CD4-positive, alpha-beta T cell treated with Interleukin-4 for 4 hours (primary cell): ENCODE results near the gene WIPF3.

Source experiments
- DNase-seq: peaks from one replicate; pipeline ENCODE4 v3.0.0-alpha.2; 2020

Gene WIPF3

DNA sequence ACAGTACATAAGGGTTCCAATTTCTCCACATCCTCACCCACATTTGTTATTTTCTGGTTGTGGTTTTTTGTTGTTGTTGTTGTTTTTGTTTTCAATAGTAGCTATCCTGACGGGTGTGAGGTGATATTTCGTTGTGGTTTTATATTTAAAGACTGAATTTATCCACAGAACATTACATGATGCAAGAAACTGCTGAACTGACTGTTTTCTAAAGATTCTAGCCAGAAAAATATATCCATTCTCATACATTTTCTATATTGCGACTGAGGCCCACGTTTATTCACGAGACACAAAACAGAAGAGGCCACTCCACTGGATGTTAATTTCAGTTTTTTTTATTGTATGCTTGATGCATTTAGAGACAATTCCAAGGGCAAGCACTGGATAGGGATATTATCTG is 113.5 kb downstream of the WIPF3 start:
- DNase-seq = no peak

- DNase-seq = no peak
Measured at GRCh38 chr7:29920491-29920890, 114.2 kb downstream of the WIPF3 start.

- DNase-seq = peak; percentile 61
Measured at GRCh38 chr7:29921404-29922010, 115.2 kb downstream of the WIPF3 start.

DNA sequence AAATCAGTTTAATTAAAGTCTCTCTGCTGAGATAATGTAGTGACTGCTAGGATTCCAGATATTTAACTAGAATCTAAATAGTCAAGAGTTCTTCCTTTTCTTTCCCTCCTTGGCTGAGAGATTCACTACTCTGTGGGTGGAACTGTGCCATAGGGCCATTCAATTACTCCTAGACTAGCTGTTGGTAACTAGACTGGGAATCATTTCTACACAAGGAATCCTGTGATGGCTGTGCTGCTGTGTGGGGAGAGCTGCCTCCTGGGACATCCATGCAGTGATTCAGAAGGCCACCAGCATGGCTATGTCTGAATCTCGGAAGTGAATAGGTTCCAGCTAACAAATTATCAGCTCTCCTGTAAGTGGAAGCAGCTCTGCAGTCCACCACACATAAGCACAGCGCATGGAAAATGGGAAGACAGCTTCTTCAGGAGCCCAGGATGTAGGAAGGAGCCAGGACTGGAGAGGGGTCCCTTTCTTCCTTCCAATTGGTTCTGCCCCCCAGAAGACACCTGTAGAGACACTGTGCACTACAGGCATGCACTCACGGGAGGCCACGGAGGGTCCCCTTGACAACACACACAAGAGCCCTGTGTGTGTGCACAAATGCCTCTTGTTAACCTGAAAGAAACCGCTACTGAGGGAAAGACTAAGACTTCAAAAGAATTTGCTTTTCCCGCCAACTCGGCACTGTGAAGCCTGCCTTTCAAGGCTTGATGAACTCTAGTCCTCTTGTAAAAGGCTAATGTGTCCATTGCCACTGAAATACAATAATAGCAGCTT is 116.8 kb downstream of the WIPF3 start:
- DNase-seq = no peak

GRCh38 chr7:29924006-29924405 is 117.7 kb downstream of the WIPF3 start:
- DNase-seq = no peak

- no peak for DNase-seq
Measured at GRCh38 chr7:29924684-29925083, 118.4 kb downstream of the WIPF3 start.

DNA sequence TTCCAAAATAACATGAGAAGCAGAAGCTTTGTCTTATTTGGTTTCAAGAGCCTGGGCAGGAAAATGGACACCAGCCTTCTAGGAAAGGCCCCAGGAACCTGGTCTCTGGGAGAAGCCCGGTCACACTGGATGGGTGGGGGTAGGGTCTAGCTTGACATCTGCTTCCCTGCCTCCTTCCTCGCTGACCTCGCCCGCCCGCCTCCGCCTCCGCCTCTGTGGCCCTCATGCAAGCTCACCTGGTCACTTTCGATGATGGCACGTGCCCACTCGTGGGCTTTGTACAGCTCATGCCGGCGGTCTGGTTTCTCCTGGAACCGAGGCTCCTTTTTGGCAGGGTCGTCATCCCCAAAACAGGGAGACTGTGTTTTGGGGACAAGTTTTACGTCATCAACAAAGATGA is 119.9 kb downstream of the WIPF3 start:
- no peak for DNase-seq

GRCh38 chr7:29926741-29927140 is 120.4 kb downstream of the WIPF3 start:
- DNase-seq = no peak

GRCh38 chr7:29929018-29929807 is 122.9 kb downstream of the WIPF3 start:
- DNase-seq = no peak

DNA sequence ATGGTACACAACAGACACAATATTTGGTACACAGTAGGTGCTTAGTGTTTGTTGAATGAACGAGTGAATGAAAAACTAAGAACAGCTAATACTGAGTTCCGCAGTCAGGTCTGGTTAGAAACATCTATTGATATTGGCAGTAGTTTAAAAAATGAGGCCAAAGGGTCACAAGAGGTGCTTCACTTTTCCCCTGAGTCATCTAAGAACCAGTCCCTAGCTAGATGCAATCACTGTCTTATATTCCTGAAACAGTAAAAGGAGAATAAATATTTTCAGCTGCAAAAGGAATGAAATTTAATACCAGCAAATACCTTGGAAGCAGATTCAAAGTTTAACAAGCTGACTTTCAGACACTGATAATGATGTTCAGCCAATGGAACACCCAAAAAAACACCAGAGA is 128.8 kb downstream of the WIPF3 start:
- DNase-seq = no peak

DNA sequence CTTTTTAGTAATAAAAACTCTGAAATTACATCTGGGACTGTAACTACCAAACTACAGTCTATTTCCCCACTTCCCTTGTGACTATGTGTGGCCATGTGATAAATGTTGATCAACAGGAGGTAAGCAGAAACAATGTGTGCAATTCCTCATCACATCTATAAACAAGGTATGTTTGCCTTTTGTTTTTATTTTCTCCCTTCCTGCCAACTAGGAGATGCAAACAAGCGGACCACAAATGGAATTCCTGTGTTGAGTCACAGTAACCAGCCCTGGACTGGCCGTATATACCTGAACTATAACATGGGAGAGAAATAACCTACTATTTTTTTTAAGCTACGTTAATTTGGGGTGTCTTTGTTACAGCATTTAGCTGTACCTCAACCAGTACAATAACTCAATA is 130.8 kb downstream of the WIPF3 start:
- DNase-seq = no peak

- DNase-seq = no peak
Measured at GRCh38 chr7:29940199-29940598, 133.9 kb downstream of the WIPF3 start.

- no peak for DNase-seq
Measured at GRCh38 chr7:29945259-29945809, 139.0 kb downstream of the WIPF3 start.

DNA sequence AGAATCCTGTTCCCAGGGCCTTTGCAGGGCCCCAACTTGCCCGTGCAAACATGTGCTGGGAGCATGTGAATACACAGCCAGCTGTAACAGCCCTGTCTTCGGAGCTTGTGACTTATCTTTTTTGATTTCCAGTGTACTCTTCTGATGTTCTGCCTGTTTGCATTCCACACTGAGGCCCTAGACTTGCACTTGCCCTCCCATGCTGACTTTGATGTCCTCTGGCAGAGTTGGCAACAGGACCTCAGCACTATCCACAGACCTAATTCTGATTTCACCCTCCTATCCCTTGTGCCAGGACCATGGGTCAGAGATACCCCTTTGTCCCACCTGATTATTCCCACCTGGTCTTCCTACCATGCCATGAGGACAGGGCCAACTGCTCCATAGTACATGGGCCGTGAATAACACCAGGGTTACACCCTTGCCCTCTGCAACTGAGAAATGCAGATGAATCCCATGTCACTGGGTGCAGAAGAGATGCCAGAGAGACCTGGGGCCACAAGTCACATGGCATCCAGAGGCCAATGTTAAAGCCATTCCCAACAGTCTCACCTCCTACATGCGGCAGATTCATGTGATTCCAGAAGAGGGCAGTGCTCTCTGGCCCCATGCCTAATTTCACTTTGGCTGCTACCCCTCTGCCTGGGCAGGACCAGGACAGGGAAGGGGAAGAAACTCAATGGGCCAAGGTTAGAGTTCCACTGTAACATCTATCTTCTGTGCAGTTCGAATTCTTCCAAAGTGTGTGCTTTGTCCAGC is 140.3 kb downstream of the WIPF3 start:
- no peak for DNase-seq

DNA sequence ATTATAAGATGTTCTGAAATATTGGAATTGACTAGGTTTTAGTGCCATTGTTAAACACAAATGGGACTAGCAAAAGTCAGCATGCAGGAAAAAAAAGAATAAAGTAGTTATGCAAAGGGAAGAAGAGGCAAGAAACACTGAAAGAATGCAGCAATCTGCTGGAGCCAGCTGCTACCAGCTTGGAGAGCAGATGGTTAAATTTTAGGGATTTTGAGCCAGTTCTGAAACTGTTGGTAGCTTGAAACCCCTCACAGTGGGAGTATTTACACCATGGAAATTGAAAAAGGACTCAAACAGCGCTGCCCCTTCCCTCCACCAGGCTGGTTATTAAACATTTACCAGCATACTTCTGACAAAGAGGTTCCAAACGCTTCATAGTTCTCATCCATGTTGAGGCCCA is 142.3 kb downstream of the WIPF3 start:
- no peak for DNase-seq

DNA sequence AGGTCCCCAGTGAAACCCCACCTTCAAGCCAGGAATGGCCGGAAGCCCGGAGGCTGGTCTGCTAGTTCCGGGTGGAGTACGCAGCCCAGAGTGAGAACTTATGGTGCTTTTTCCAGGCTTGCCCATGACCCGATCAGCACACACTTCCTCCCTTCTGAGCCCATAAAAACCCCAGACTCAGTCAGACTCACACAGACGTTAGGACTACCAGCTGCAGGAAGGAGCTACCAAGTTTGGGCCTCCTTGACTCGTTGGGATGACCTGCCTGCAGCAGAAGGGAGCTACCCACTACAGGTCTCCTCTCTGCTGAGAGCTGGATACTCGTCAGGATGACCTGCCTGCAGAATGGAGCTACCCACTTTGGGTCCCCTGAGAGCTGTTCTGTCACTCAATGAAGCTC is 144.2 kb downstream of the WIPF3 start:
- no peak for DNase-seq

DNA sequence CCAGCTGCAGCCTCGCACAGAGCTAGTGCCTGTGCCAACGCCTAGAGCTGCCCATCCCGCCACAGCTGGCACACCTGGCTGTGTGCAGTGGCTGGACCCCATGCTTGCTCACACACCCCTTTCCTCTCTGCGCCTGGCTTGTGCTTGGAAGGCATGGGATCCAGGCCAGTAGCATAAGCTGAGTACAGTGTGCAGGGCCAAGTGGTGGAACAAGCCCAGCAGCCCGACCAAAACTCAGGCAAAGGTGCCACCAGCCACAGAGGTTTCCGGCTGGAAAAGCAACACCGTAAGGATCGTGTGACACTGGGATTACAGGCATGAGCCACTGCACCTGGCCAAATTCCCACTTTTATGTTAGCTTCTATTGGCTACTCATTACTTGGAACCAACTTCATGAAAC is 144.9 kb downstream of the WIPF3 start:
- no peak for DNase-seq

- no peak for DNase-seq
Measured at GRCh38 chr7:29953726-29954347, 147.5 kb downstream of the WIPF3 start.

DNA sequence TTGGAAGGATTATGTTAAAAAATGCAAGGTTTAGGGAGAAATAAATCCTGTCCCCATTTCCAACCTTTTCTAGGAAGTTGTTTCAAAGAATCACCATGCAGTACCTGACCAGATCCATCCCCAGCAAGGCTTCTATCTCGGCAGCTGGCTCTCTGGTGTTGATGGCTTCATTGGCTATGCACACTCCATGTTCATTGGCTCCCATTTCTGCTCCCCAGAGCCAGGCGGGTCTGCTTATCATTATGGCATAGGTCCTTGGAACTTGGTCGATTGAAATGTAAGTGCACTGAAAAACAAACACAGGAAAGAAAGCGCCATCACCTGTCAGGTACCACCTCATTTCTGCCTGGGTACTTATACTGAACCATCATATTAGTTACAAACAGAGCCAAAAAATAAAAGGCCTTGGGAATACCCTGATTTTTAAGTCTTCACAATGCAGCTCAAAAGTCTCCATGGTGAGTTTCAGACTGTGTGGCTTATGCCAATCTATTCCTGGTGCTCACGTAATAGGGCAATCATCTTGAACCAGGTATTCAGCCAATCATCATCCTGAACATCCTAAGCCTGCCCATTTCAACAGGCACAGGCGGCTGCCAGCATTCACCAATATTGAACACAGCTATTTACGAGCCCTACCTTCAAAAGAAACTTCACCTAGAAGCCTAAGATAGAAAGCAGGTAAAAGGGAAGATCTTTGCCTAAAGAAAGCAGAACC is 148.9 kb downstream of the WIPF3 start:
- no peak for DNase-seq

DNA sequence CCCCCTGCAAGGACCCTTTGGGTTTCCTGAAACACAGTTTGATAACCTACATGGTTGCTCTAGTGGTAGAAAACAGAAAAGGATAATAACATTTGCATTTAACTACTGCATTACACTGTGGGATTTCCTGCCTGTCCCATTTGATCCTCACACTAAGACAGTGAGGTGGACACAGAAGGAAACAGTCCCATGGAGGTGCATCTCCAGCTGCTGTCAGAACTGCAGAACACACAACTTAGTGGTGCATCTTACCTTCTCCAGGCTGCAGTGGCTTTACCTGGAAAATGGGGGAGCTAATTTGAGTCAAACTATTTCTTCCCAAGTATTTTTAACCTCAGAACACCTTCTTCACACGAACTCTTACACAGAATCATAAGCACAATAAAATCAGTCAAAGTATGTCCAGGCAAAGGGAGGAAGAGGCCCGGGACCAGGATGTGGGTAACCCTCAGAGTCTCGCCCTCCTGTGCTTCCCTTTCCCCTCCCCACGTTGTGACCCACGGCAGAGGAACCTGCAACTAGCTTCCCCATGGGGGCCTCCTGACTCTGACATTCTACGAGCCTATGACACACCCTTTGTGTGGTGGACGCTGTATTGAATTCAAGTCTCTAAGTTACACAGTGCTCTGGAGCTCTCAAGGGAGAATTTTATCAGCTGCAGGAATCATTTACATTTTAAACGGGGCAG is 149.6 kb downstream of the WIPF3 start:
- peak; percentile 20 for DNase-seq

DNA sequence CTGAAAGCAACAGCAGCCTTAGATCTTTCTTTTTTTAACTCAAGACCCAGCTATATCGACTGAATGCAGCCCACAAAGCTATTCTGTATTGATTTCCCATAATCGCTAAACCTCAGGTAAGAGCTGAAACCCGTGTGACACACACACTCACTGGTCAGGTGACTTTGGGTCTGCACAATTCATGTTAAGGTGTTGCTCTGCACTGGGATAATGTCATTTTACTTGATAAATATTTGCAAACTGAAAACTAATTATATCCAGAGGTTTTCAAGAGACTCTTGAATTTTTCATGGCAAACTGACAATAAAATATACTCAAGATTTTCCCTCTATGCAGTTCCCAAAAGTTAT is 150.2 kb downstream of the WIPF3 start:
- DNase-seq = no peak
